NCI-H2107 (cell line): ENCODE results near the gene IL18RAP.

Experiments
- DNase-seq: peaks from one replicate; lab custom pipeline; 2025; lab: John Stamatoyannopoulos, UW

IL18RAP gene

DNA sequence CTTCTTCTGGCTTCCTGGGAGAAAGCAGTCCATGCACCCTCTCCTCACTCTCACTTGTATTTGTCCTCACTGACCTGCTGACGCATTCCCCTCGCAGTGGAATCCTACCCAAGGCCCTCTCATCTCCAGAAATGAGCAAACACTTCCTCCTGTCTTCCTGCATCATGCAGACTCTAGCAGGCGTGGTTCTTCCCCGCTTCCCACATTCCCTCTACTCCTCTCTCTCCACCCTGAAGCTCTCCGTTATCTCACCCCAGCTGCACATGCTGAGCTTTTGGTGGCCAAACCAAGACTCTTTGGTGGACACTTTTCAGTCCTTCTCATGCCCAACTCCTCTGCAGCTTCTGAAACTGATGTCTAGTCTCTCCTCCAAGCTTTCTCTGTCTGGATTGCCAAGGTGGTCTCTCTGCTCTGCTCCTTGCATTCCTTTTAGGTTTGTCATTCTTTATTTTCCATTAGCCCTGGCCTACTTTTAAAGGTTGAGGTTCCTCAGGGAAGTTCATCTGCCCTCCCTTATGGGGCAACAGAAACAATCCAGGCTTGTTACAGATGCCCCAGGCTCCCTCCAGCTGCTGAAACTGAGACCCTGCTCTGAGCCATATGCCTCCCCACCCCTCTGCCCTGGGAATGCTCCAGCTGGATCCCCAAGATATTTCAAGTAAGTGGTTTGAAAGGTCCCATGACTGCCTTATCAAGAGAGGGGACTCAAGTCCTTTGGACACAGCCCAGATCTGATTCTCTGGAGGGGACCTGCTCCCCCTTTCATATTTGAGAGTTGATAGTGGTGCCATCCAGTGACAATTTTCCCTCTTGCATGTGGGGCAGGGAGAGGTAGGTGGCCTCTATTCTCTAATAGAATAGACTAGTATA is 835 bp upstream of the IL18RAP start:
- DNase-seq, result no peak

DNA sequence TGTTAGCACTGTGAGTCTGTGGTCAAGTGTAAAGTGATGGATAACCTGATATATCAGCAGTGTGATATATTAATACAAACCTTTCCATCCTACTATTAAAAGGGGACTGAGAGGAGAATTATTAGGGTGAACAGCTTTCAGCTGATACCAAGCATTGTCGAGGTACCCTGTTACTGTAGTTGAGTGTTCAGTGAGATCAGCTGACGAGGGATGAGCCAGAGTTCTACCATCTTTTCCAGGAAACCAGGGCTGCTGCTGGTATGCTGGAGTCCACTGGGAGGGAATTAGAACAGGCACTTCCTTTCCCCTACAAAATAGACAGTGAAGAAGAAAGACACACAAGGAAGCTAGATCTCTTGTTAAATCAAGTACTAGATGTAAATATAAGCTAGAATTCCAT is 408 bp downstream of the IL18RAP start:
- no peak for DNase-seq

DNA sequence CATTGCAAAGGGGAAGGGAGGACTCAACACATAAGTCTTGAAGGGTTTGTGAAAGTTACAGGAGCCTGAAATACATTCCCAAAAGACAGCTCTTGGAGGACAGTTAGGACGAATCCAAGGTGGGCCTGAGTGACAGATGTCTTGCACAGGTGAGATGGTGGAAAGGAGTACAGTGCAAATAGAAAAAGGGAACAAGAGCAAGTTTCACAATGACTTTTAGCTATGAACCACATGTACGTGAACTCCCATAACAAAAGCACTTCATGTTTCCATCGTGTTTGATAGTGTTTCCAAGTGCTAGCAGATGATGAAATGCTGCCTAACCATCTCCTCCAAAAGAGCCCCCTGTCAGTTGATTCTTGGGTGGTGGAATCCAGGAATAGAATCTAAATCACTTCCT is 1.8 kb downstream of the IL18RAP start:
- no peak for DNase-seq

DNA sequence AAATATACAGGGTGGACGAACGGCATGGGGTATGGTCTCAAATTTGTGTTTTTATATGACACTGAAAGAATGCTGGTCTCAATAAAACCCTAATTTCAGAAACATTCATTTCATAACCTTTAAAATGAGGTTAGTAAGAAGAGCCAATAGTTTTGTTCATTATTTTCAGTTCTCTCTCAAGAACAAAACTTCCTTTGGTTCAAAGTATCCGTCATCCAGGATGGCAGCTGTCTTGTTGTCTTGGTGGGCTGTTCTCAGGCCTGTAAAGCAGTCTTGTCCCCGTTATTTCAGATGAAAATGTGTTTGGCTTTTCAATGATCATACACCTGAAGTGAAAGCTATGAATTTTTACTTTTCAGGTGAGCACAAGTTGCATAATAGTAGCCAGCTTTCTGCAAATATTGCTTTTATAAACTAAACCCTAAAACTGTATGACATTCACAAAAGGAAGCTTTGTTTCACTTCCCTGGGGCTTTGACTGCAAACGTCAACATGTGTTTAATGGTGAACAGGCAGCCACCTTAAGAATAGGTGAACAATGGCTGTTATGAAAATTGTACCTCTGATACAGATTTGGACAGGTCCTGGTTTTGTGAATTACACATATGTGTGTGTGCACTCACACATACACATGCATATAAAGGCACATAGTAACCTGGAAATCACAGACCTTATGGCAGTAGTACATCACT is 2.6 kb downstream of the IL18RAP start:
- DNase-seq, result no peak

DNA sequence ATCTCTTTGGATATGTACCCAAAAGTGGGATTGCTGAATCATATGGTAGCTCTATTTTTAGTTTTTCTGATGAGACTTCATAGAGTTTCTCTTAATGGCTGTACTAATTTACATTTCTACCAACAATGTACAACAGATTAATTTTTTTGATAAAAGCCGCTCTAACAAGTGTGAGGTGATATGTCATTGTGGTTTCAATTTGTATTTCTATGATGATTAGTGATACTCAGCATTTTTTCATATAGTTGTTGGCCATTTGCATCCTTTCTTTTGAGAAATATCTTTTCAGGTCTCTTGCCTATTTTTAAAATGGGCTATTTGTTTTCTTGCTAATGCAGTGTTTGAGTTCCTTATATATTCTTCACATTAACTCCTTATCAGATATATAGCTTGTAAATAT is 4.3 kb downstream of the IL18RAP start:
- no peak for DNase-seq

DNA sequence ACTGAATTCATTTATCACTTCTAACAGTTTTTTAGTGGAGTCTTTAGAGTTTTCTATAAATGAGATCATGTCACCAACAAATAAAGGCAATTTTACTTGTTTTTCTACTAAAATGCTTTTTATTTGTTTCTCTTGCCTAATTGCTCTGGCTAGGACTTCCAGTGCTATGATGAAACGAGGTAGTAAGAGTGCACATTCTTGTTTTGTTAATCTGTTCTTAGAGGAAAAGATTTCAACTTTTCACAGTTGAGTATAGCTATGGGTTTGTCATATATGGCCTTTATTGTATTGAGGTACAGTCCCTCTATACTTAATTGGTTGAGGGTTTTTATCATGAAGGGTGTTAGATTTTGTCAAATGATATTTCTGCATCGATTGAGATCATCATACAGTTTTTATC is 5.6 kb downstream of the IL18RAP start:
- no peak for DNase-seq

DNA sequence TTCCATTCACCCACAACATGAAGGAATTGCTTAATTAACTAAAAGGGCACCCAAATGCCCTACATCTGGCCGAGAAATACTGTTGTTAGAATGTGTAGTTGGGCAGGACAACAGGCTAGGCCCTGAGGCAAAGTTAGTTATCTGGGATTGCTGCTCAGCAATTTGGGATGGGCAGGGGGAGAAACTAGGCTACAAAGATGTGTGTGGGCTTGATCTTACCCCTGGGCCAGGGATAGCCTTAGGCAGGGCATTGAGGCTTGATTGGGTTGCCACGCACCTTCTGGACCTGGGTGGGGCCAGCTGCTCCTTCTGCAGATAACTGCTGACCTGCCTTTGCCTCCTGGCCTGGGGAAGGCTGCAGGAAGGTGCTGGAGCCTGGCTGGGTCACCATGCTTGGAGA is 9.4 kb downstream of the IL18RAP start:
- no peak for DNase-seq

DNA sequence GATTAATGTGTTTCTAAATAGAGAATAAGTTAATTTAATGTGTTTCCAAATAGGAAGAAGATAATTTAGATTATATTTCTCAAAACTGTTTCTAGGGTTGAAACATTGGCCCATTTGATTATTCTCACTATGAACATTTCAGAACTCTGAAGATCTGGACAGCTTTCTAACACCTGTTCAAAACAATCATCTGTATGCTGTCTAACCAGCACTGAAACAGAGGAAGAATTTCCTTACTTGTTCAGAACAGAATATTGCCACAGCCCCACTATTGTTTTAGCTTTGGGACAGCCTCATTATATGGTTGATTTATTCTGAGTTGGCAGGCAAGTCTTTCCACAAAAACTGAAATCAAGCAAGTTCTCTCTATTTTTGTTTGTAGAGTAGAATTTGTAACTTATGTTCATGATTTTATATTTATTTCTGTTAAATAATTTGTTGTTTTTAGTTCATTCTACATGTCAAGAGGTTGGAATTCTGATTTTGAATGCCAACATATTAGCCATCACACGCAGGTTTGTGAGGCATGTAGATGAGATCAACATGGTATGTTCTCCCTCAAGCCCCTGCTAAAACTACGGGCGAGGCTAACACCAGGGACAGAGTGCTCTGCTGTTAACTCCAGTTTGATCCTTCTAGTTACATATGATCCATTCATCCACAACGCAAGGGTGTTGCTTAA is 11.2 kb downstream of the IL18RAP start:
- no peak for DNase-seq

DNA sequence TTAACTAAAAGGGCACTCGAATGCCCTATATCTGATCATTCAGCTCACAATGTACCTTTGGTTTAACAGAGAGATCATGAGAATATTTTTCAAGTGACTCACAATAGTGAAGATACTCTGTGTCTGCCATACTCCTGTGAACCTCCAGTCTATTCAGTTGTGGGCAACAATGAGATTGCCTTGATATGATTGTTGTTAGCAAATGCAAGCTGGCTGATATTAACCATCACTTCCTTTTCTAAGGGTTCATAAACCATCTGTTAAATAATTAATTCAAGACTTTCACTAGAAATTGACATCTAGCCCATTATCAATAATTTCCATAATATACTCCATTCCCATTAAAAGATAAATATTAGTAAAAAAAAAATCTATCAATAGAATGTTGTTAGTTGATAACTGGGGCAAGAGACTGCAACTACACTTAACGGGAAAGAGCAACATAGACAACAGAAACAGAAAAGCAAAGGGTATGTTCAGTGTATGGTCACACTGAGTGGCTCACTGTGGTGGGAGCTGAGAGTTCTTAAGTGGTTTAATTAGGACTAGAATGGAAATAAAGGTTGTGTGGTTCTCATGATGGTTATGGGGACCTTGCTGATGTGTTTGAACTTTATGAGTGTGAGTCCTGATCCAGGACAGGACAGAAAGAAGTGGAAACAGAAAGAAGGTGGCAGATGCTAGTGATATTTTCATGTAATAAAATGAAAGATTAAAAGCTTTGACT is 11.9 kb downstream of the IL18RAP start:
- DNase-seq, result no peak

DNA sequence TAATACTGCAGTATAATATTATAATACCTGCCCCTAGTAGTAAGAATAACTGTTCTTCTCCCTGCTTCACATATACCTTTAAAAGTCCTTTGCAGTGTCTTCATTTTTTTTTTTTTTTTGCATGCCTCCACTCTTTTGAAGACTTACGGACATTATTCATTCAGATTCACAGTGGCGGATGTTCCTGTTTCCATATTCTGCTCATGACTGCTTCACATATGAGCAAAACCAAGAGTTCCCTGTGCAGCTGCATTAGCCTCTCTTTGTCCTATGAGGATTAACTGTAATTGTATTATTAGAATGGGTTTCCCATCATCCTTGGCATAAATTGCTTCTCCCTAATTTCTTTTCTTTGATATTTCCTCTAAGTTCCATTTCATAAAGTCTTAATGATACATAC is 12.8 kb downstream of the IL18RAP start:
- no peak for DNase-seq

DNA sequence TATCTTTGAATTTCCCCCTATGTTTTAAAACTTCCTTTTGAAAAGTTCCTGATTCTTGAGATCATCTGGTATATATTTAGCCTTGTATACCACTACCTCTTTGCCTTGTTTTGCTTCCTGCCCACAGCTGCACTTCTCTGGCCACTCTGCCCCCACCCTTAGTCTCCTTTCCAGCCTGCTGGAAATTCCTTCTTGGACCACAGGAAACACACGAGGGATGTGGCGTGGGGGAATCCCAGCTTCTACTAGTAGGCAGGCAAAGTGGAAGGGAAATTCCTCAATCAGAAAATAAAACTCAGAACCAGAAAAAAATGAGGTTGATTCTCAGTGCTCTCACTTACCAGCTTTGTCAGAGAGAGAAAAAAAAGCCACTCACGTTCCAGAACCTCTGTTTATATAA is 13.4 kb downstream of the IL18RAP start:
- DNase-seq, result no peak

DNA sequence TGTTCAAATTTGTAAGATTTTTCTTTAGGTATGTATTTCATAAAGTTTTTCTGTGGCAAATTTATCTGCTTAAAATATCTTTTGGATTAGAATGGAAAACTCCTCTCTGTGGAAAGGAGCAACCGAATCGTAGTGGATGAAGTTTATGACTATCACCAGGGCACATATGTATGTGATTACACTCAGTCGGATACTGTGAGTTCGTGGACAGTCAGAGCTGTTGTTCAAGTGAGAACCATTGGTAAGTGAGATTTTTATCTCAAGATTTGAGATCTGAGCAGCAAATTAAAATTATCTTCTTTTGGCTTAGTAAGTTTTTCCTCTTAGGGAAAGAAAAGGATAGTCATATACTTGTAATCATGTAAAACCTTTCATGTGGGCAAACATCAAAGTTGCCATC is 14.2 kb downstream of the IL18RAP start:
- no peak for DNase-seq

DNA sequence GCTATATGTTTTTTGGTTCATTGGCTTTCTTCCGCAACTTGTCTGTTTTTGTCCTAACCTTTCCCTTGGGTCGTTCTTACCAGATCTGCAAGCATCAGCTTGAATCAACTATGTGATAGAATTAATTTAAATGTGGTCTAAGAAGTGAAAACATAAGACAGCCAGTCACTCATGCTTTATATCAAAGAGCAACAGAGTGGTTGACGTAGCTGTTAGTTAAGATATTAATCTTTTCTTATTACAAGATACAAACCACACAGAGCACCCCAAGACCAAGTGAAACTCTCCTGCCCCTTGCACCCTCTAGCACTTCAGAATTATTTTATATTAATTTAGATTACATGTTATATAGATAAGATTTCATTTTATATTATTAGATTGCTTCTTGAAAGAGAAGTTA is 15.2 kb downstream of the IL18RAP start:
- DNase-seq, result no peak

DNA sequence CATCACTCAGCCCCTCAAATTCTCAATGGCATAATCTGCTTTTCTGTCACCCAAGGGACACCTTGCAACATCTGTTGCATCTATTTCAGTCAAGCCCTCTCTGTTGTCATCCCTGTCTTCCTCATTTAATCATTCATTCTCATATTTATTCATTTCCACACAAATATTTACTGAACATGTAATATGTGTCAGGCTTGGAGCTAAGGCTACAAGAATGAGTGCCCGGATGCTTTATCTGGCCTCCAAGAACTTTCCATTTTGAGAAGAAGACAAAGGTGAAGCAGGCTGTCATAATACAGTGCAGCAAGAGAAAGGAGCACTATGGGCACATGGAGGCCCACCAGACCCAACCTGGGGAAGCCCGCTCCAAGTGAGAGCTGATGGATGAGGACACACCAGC is 15.6 kb downstream of the IL18RAP start:
- DNase-seq, result no peak

DNA sequence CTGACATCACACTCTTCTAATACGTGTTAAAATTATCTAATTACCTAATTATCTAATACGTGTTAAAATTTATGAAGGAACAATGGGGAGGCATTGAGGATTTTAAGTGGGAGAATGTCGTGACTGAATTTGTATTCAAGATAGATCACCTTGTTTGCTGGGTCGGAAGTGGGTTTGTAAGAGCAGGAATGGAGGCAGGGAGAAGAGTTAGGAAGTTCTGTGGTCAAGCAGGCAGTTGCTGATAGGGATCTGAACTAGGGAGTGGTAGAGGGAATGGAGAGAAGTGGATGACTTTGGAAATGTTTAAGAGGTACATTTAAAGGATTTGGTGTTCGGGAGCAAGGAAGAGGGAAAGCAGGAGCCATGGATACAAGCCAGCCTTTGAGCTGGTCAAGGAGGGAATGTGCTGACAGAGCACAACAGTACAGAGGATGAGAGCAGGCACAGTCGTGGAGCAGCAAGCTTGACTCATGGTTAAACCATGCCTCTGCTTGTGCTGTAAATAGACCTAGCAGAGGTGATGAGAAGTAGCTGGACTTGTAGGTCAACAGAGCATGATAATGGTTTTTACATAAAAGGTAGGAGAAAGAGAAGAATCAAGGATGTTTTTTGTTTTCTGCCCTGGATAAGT is 16.2 kb downstream of the IL18RAP start:
- DNase-seq, result no peak

DNA sequence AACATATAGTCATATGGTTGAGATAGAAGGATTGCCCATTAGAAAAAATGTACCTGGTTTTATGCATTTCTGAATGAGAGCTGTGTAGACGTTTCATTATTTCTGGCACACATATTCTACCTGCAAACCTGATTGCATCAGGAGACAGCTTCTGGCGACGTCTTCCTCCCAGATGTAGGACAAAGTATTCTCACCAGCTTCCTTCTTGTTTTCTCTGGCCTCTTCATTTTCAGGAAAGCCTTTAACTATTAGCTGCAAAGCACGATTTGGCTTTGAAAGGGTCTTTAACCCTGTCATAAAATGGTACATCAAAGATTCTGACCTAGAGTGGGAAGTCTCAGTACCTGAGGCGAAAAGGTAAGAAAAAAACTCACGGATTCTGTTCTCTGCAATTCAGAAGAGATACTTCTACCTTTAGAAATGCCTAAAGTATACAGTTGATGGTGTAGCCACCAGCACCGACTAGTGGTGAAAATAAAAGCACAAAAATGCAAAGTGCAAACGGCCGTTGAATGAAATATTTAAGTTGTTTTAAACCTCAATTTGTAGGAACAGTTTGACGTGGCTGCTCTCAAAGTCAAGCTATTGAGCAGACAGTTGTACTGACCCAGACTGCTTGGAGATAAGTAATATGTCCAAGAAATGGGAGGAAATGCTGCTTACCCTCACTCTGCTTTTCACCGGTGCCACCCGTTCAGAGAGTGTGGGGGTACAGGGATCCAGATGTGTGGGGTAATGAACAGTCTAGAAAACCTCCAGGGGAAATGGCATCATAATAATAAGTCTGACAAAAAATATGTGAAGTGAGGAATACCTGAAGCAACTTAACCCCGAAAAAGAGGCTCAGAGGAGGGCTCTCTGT is 20.2 kb downstream of the IL18RAP start:
- DNase-seq, result no peak

DNA sequence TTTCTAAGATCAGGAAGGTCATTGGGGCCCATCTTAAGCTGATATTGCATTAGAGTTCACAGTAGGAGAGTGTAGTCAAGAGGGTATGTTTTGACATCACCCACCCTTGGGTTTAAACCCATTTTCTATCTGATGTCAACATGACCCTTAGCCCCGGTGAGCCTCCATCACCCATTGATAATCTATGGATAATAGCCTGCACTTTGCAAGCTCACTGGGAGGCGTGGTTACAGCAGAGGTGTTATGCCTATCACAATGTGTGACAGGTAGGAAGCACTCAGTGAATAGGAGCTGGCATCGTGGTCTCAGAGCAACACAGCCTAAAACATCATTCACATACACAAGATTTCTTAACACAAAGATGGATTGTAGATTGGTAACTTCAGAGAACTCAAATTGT is 21.3 kb downstream of the IL18RAP start:
- no peak for DNase-seq

DNA sequence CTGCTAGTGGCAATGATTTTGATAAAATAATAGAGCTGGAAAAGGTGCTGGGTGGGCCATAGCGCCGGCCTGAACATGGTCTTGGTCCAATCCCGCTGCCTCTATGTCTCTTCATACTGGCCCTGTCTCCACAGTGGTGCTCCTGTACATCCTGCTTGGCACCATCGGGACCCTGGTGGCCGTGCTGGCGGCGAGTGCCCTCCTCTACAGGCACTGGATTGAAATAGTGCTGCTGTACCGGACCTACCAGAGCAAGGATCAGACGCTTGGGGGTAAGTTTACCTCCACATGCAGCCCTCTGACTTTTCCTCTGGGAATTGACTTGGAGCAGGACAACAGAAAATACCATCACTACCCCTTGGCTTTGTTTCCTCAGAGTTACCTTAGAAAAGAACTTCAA is 24.0 kb downstream of the IL18RAP start:
- no peak for DNase-seq

DNA sequence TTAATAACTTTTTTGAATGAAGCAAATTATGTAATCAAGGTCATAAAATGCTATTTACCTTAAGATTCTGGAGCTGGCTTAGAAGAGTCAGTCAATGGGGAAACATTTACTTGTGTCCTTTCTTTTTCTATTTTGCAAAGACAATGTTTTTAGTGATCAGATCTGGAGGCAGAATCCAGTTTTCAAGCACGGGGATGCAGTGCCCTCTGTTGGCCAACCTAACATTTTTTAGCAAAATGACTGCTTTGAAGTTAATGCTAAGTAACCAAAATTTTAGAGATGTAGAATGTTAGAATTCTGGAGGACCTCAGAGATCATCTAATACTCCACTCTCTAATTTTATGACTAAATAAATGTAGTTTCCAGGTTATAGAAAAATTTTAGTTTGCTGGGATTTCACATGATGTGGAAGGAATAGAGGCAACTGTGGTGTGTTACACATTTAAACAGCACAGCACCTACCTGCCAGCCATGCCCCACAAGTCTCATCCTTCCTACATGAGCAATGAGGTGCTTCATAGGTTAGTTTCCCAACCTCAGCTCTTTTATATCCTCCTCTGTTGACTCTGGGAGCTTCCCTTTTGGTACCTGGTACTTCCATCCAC is 26.5 kb downstream of the IL18RAP start:
- DNase-seq, result no peak

DNA sequence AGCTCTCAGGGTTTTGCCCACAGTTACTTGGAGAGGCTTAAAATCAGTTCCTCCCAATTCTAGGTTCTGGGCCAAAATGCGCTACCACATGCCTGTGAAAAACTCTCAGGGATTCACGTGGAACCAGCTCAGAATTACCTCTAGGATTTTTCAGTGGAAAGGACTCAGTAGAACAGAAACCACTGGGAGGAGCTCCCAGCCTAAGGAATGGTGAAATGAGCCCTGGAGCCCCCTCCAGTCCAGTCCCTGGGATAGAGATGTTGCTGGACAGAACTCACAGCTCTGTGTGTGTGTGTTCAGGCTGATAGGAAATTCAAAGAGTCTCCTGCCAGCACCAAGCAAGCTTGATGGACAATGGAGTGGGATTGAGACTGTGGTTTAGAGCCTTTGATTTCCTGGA is 29.0 kb downstream of the IL18RAP start:
- DNase-seq, result no peak

DNA sequence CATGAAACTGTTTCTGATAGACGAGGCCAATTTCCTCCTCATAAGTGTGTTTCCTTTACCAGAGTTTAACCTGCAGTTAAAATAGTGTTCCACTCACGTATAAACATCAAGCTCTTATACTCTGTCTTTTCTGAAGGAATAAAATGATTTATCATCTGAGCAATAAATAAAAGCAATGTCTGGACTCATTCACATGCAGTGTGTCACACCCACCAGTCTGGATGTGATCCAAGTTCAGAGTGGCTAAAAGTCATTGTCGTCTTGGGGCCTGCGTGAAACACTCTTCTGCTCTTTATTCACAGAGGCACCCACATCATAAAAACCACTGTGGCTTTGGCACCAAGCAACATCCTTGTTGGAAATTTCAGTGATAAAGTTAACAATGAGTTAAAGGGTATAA is 30.5 kb downstream of the IL18RAP start:
- DNase-seq, result no peak
